Measurements from ENCODE around the gene UPK1B. TPM values are rescaled to one million over a fixed set of nuclear protein-coding genes. Genes with fewer than 3 reads are reported as not detected.
"Not testable (repeated sequence)": the region's sequence is repeated elsewhere in the genome, so short reads cannot be mapped to it uniquely, and the experiment has no call there.

The UPK1B gene
- polyA plus RNA-seq, 3 donors, result 3.5 to 11.5 (median 9.1) TPM

- peak in 1 of 11 donors; percentile 15 for DNase-seq (ENCODE audit: extremely low read depth in 1 of 11, low read depth in 9 of 11, low spot score in 4 of 11)
Measured at GRCh38 chr3:119239206-119239820, 65.9 kb downstream of the UPK1B start.

GRCh38 chr3:119240101-119240590 lies 66.7 kb downstream of the UPK1B start:
- DNase-seq (ENCODE audit: extremely low read depth in 1 of 11, low read depth in 9 of 11, low spot score in 4 of 11), result peak in 9 of 11 donors; percentile 25 to 59 (median 35)

DNA sequence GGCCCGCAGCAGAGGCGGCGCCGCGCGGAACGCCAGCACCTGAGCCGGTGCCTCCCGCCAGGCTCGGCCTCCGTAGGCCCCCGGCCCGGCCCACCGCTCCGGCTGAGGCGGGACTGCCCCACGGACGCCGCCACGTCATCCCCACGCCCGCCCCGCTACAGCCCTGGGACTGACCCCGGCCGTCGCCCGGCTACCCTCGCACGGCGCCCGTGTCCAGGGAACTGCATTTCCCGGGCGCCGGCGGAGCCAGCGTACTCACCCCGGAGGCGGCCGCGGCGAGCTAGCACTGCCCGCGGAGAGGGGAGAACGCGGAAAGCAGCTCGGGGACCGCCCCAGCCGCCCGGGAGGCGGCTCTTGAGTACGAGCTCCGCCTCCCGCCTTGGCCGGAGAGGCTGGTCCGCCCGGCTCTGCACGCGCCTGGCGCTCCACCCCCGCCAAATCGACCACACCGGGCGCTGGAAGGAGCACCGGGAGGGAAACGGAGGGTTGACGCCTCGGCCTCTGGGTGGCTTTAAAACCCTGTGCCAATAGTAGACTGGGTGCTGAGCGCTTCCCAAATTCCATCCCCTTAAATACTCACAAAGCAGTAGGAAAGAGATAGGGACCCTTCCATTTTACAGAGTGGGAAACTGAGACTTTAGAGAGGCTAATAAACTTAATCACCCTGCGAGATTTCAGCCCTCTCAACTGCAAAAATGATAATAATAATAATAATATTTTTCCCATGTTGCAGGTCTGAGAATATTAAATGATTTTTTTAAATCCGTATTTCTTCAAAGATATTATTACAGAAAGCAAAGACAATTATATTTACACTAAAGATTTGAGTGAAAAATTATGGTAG lies 67.4 kb downstream of the UPK1B start, which contains the start of gene B4GALT4:
Gene B4GALT4, minus strand, starts transcription at position 288 of the 844 bp plus-strand sequence. CDS start 10,779 bp downstream, outside the sequence.
- peak; percentile 61 to 86 (median 79) for DNase-seq (ENCODE audit: extremely low read depth in 1 of 11, low read depth in 9 of 11, low spot score in 4 of 11)

GRCh38 chr3:119242387-119243057 lies 69.1 kb downstream of the UPK1B start:
- DNase-seq (ENCODE audit: extremely low read depth in 1 of 11, low read depth in 9 of 11, low spot score in 4 of 11), result not testable (repeated sequence)

GRCh38 chr3:119243058-119243529 lies 69.7 kb downstream of the UPK1B start:
- DNase-seq (ENCODE audit: extremely low read depth in 1 of 11, low read depth in 9 of 11, low spot score in 4 of 11), result not testable (repeated sequence)

DNA sequence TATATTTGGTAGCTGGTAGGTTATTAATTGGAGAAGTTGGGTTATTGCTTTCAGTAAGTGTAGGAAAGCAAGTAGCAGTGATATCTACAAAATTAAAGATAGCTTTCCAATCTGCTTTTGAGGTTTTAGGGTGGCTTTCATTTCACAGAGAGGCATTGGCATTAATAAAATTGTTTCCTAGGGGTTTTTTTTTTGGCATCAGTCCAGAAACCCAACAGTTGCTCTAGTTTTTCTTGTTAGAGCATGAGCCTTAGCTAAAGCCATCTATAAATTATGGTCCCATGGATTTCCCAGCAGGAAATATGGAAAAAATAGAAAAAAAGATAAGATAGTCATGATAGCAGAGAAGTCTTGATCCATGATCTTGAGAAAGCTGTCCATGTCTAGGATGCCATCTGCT lies 70.3 kb downstream of the UPK1B start:
- DNase-seq (ENCODE audit: extremely low read depth in 1 of 11, low read depth in 9 of 11, low spot score in 4 of 11), result no peak

DNA sequence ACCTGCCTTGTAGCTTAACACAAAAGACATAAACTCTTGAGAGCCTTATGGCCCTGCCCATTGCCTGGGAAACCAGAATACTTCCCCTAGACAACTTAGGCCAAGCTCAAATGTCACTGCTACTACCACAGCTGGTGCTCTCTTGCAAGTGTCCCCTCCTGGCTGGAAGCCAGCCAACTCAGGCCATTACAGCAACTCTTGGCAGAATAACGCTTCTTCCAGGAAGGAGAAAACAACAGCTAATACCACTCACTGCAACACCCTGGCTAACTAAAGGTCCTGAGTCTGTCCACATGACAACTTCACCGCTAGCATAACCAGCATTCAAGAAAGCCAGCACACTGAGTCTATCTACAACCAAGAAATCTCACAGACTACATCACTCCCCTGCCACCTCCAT lies 72.4 kb downstream of the UPK1B start:
- DNase-seq (ENCODE audit: extremely low read depth in 1 of 11, low read depth in 9 of 11, low spot score in 4 of 11), result no peak

Other genes with a start within 250 kb of the UPK1B start
- gene IGSF11, start 138.8 kb upstream of the UPK1B start, polyA plus RNA-seq (ENCODE audit: insufficient read length in 3 of 3), result 1 to 10 TPM; 4.0 to 5.2 (median 4.4) TPM
- not detected for gene TEX55, start 27.4 kb upstream of the UPK1B start, polyA plus RNA-seq (ENCODE audit: insufficient read length in 3 of 3)
- gene B4GALT4, start 67.3 kb downstream of the UPK1B start, polyA plus RNA-seq (ENCODE audit: insufficient read length in 3 of 3), result 10 to 100 TPM; 30.1 to 33.0 (median 32.1) TPM
- gene ARHGAP31, start 120.8 kb downstream of the UPK1B start, polyA plus RNA-seq (ENCODE audit: insufficient read length in 3 of 3), result 10 to 100 TPM; 10.6 to 14.4 (median 14.2) TPM